ENCODE data around the gene COG8. TPM values are rescaled to one million over a fixed set of nuclear protein-coding genes. Genes with fewer than 3 reads are reported as not detected.
A peak's percentile ranks its signal among the peaks of the same experiment; 100 is the strongest.

The COG8 gene
- total RNA-seq, 3 donors from 2014 or later, result 34.6 to 47.0 (median 43.1) TPM

- no peaks in the 10 kb centered on the region for H3K27me3 Mint-ChIP-seq (ENCODE audit: low read depth)
- no peaks in the 10 kb centered on the region for H3K9me3 Mint-ChIP-seq
- ATAC-seq (peak; percentile 59 to 68), DNase-seq (peak; percentile 54)
- H3K4me1 Mint-ChIP-seq (ENCODE audit: low read depth), result peaks cover 49% of the 10 kb centered on the region
- peak overlapping the region; percentile 85 for H3K4me3 Mint-ChIP-seq
- H3K36me3 Mint-ChIP-seq (ENCODE audit: insufficient read depth), result peaks cover 18% of the 10 kb centered on the region
Measured at GRCh38 chr16:69329369-69330285, 9.7 kb downstream of the COG8 start.

GRCh38 chr16:69328854-69329316 is 10.5 kb downstream of the COG8 start:
- H3K9me3 Mint-ChIP-seq, result no peaks in the 10 kb centered on the region
- peak overlapping the region; percentile 85 for H3K4me3 Mint-ChIP-seq
- peaks cover 13% of the 10 kb centered on the region for H3K36me3 Mint-ChIP-seq (ENCODE audit: insufficient read depth)
- H3K27me3 Mint-ChIP-seq (ENCODE audit: low read depth), result no peaks in the 10 kb centered on the region
- peaks cover 49% of the 10 kb centered on the region for H3K4me1 Mint-ChIP-seq (ENCODE audit: low read depth)
- no peak for ATAC-seq
- DNase-seq, result no peak

GRCh38 chr16:69327585-69328310 is 11.6 kb downstream of the COG8 start:
- Mint-ChIP-seq H3K4me3 (peak overlapping the region; percentile 85), H3K9me3 (no peaks in the 10 kb centered on the region), H3K36me3 (ENCODE audit: insufficient read depth) (peaks cover 14% of the 10 kb centered on the region), H3K4me1 (ENCODE audit: low read depth) (peaks cover 44% of the 10 kb centered on the region), H3K27me3 (ENCODE audit: low read depth) (no peaks in the 10 kb centered on the region)
- DNase-seq (no peak), ATAC-seq (no peak)

DNA sequence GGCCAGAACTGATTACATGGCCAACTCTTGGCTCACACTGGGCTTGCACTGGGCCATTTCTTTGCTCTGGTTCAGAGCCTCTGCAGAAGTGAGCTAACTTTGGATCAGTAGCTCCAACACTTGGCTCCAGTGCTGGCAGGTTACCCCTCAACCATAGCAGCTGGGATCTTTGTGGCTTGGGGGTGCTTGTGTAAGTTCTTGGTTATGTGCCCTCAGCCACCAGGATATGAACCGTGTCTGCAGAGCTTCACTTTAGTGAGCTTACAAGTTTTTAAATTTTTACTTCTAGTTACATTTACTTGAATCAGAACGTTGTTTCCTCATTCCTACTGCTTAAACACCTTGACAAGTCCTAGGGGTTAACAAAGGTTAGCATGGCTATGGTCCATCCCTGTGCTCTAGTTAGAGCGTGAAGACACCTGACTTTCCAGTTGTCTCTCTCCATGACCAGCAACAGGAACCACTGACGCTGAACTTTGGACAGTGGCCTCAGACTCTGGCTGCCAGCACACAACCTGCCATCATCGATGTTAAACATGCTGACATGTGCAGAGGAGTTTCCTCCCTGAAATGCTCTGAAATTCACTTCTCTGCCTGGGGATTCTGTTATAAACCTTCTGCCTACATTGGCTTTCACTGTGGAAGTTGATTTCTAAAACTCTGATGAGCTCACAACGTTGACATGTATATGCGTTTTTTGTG is 13.0 kb downstream of the COG8 start:
- peaks cover 20% of the 10 kb centered on the region for H3K36me3 Mint-ChIP-seq (ENCODE audit: insufficient read depth)
- H3K9me3 Mint-ChIP-seq, result no peaks in the 10 kb centered on the region
- H3K4me1 Mint-ChIP-seq (ENCODE audit: low read depth), result peaks cover 40% of the 10 kb centered on the region
- DNase-seq, result no peak
- ATAC-seq, result no peak
- H3K4me3 Mint-ChIP-seq, result peak overlapping the region; percentile 66
- H3K27me3 Mint-ChIP-seq (ENCODE audit: low read depth), result no peaks in the 10 kb centered on the region

DNA sequence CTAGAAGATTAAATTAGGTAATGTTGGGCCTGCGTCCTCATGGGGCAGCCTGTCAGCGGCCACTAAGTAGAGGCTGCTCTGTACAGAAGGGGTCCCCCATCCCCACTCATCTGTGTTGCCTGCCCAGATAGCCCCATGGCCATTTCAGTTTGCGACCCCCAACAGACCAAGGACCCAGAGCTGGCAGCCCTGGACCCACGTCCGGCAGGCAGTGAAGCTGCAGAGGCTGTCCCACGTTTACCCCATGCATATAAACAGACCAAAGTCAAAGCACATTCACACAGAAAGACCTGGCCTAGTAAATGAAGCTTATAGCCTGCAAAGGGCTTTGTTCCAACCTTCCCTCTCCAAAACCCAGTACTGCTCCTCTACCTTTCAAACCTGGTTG is 13.6 kb downstream of the COG8 start:
- H3K4me3 Mint-ChIP-seq, result peak overlapping the region; percentile 66
- H3K9me3 Mint-ChIP-seq, result no peaks in the 10 kb centered on the region
- DNase-seq (no peak), ATAC-seq (no peak)
- H3K27me3 Mint-ChIP-seq (ENCODE audit: low read depth), result no peaks in the 10 kb centered on the region
- H3K36me3 Mint-ChIP-seq (ENCODE audit: insufficient read depth), result peaks cover 24% of the 10 kb centered on the region
- H3K4me1 Mint-ChIP-seq (ENCODE audit: low read depth), result peaks cover 40% of the 10 kb centered on the region

DNA sequence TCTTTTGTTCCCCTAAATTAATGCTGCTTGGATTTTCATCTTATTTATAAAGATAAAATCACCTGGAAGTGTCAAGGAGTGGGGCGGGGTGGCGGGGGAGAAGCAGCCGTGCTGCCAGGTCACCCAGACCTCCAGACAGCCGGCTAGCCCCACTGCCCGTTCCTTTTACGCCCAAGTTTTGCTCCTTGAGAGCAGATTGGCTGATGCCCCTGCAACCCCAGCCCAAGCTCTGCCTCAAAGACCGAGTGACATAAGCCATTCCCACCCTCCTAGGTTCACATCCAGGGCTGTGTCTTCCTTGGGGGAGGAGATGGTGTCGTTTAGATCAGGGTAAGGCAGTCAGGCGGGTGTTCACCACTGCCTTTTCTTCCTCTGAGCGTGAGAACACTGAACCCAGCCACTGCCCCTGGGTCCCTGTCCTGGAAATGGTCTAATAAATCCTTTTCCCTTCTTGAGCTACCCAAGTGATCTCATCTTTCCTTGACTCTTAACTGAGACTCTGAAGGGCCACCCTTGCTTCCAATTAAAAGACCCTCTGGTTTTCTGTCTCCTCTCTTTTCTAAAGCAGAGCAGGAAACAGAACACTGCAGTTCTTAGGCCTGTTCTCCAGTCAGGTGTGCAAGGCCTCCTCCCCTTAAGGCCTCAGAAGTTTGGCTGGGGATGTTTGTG is 14.6 kb downstream of the COG8 start:
- DNase-seq (no peak), ATAC-seq (no peak)
- Mint-ChIP-seq H3K36me3 (ENCODE audit: insufficient read depth) (peaks cover 26% of the 10 kb centered on the region), H3K4me3 (no peak overlapping the region), H3K4me1 (ENCODE audit: low read depth) (peaks cover 40% of the 10 kb centered on the region), H3K9me3 (no peaks in the 10 kb centered on the region), H3K27me3 (ENCODE audit: low read depth) (no peaks in the 10 kb centered on the region)

- peaks cover 35% of the 10 kb centered on the region for H3K4me1 Mint-ChIP-seq (ENCODE audit: low read depth)
- no peaks in the 10 kb centered on the region for H3K9me3 Mint-ChIP-seq
- ATAC-seq (no peak), DNase-seq (no peak)
- peaks cover 30% of the 10 kb centered on the region for H3K36me3 Mint-ChIP-seq (ENCODE audit: insufficient read depth)
- H3K27me3 Mint-ChIP-seq (ENCODE audit: low read depth), result no peaks in the 10 kb centered on the region
- no peak overlapping the region for H3K4me3 Mint-ChIP-seq
Measured at GRCh38 chr16:69324013-69324531, 15.3 kb downstream of the COG8 start.

GRCh38 chr16:69323415-69323814 is 15.9 kb downstream of the COG8 start:
- H3K4me1 Mint-ChIP-seq (ENCODE audit: low read depth), result peaks cover 28% of the 10 kb centered on the region
- H3K4me3 Mint-ChIP-seq, result no peak overlapping the region
- peaks cover 30% of the 10 kb centered on the region for H3K36me3 Mint-ChIP-seq (ENCODE audit: insufficient read depth)
- DNase-seq (no peak), ATAC-seq (no peak)
- H3K27me3 Mint-ChIP-seq (ENCODE audit: low read depth), result no peaks in the 10 kb centered on the region
- no peaks in the 10 kb centered on the region for H3K9me3 Mint-ChIP-seq

DNA sequence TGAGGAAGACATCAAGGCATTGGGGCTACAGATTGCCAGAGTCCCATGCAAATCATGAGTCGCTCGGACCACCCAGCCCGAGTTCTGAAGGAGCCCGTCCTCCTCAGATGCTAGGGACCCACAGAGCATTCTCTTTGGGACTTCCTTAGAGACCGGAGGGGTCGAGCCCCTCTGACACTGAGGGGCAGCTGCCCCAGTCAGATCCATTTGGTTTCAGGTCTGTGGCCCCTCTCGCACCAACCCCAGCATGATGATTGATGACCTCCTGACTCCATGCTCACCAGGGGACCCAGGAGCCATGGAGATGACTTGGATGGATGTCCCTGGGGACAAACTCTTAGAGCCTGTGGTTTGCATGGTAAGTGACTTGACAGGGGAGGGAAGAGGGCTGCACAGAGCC is 17.0 kb downstream of the COG8 start:
- H3K4me3 Mint-ChIP-seq, result no peak overlapping the region
- no peak for DNase-seq
- no peaks in the 10 kb centered on the region for H3K27me3 Mint-ChIP-seq (ENCODE audit: low read depth)
- peaks cover 21% of the 10 kb centered on the region for H3K4me1 Mint-ChIP-seq (ENCODE audit: low read depth)
- no peak for ATAC-seq
- no peaks in the 10 kb centered on the region for H3K9me3 Mint-ChIP-seq
- H3K36me3 Mint-ChIP-seq (ENCODE audit: insufficient read depth), result peaks cover 30% of the 10 kb centered on the region

GRCh38 chr16:69321080-69321479 is 18.3 kb downstream of the COG8 start:
- Mint-ChIP-seq H3K4me3 (no peak overlapping the region), H3K9me3 (no peaks in the 10 kb centered on the region), H3K4me1 (ENCODE audit: low read depth) (peaks cover 8% of the 10 kb centered on the region), H3K27me3 (ENCODE audit: low read depth) (no peaks in the 10 kb centered on the region), H3K36me3 (ENCODE audit: insufficient read depth) (peaks cover 28% of the 10 kb centered on the region)
- DNase-seq (no peak), ATAC-seq (no peak)

GRCh38 chr16:69320740-69321073 is 18.7 kb downstream of the COG8 start:
- Mint-ChIP-seq H3K36me3 (ENCODE audit: insufficient read depth) (peaks cover 30% of the 10 kb centered on the region), H3K4me1 (ENCODE audit: low read depth) (peaks cover 6% of the 10 kb centered on the region), H3K4me3 (no peak overlapping the region), H3K9me3 (no peaks in the 10 kb centered on the region), H3K27me3 (ENCODE audit: low read depth) (no peaks in the 10 kb centered on the region)
- DNase-seq (no peak), ATAC-seq (no peak)

DNA sequence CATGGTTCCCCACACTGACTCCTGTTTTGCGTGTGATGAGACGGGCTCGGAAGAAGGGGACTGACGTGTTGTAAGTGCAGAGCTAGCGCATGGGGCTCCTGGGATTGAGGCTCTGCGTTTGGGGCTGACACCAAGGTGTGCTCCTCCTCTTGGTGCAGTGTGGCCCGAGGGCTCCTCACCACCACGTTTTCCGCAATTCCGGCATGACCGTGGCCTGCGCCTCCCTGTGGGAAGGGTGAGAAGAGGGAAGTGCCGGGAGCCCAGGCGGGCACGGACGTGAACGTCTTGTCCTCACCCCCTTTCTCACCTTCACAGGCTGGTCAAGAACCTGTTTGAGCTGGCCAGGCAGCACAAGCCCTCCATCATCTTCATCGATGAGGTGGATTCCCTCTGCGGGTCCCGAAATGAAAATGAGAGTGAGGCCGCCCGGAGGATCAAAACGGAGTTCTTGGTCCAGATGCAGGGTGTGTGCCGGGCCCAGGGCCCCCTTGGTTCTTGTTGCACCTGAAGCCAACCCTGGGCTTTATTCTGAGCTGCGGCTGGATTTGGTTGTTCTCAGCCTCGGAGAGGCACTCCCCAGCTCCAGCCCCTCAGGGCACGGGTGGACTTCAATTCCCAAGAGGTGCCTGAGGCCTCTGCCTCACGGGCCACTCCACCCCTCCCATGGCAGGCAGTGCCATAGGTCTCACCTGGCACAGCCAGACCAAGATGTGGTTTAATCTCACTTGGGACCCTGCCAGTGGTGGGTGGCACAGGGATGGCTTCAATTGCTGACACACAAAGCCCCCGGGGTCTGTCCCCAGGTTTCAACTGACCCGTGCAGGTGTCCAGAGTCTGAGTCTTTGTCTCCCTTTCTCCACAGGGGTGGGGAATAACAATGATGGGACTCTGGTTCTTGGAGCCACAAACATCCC is 19.3 kb downstream of the COG8 start:
- ATAC-seq (no peak), DNase-seq (no peak)
- Mint-ChIP-seq H3K36me3 (ENCODE audit: insufficient read depth) (peaks cover 30% of the 10 kb centered on the region), H3K9me3 (no peaks in the 10 kb centered on the region), H3K4me1 (ENCODE audit: low read depth) (peaks cover 5% of the 10 kb centered on the region), H3K27me3 (ENCODE audit: low read depth) (no peaks in the 10 kb centered on the region), H3K4me3 (no peak overlapping the region)

GRCh38 chr16:69319381-69319780 is 20.0 kb downstream of the COG8 start:
- Mint-ChIP-seq H3K4me3 (no peak overlapping the region), H3K27me3 (ENCODE audit: low read depth) (no peaks in the 10 kb centered on the region), H3K4me1 (ENCODE audit: low read depth) (peaks cover 2% of the 10 kb centered on the region), H3K9me3 (no peaks in the 10 kb centered on the region), H3K36me3 (ENCODE audit: insufficient read depth) (peaks cover 30% of the 10 kb centered on the region)
- no peak for DNase-seq
- no peak for ATAC-seq

Data from activated T-cell treated with anti-CD3 and anti-CD28 coated beads, Interleukin-2, amount 50 U/mL, for 4 hours (primary cell).